Measurements from ENCODE around the gene OAF. TPM values are rescaled to one million over a fixed set of nuclear protein-coding genes. Genes with fewer than 3 reads are reported as not detected.

The OAF gene
- polyA plus RNA-seq, 2 of the 4 experiments (the other 2 are of a cell fraction): 3.0 to 3.8 TPM

- CTCF ChIA-PET: interaction anchor here (0.9 to 1.9 kb wide), 5 partner anchors 19 to 46 kb away, joined by 4 to 6 read pairs (median 5); no protein-coding TSS in a partner anchor
- FAIRE-seq (no peak), DNase-seq (ENCODE audit: low read depth in 1 of 2, low spot score in 1 of 2) (no peak), ATAC-seq (no peak)
- Histone ChIP-seq H3K4me2 (no peak overlapping the region), H3K4me3 (no peak overlapping the region), H3K4me1 (no peaks in the 10 kb centered on the region), H3K9me3 (no peaks in the 10 kb centered on the region), H3K27ac (no peak overlapping the region)
- POLR2A ChIA-PET: no interaction called here
- WGBS (ENCODE audit: missing lambda C conversion rate): 20% methylated on average over 8 of the region's 9 CpGs
- TF ChIP-seq RFX5 (IDR thresholded peaks at IDR 0.05) (no peak), SREBF2 (IDR thresholded peaks at IDR 0.05) (no peak), EP300 (IDR thresholded peaks at IDR 0.05) (no peak), SMC3 (IDR thresholded peaks at IDR 0.05) (no peak), BCL3 (IDR thresholded peaks at IDR 0.05) (no peak), HEYL (CRISPR knock-in tag; IDR thresholded peaks at IDR 0.05) (no peak), FOXS1 (CRISPR knock-in tag; IDR thresholded peaks at IDR 0.05) (no peak), HDAC2 (IDR thresholded peaks at IDR 0.05) (no peak), MAZ (IDR thresholded peaks at IDR 0.05; ENCODE audit: borderline replicate concordance, low read depth, low read length) (no peak), NPAS2 (CRISPR knock-in tag; IDR thresholded peaks at IDR 0.05; ENCODE audit: borderline replicate concordance) (no peak), KDM5A (IDR thresholded peaks at IDR 0.05) (no peak), HMGXB4 (CRISPR knock-in tag; IDR thresholded peaks at IDR 0.05; ENCODE audit: borderline replicate concordance) (no peak), CBX2 (IDR thresholded peaks at IDR 0.05; ENCODE audit: borderline replicate concordance, low read depth) (no peak), REST (IDR thresholded peaks at IDR 0.05) (no peak), JUN (IDR thresholded peaks at IDR 0.05) (no peak), CHD4 (IDR thresholded peaks at IDR 0.05; ENCODE audit: borderline replicate concordance) (no peak), MAX (IDR thresholded peaks at IDR 0.05) (no peak), ATOH8 (CRISPR knock-in tag; IDR thresholded peaks at IDR 0.05; ENCODE audit: low read depth) (no peak), TFCP2L1 (CRISPR knock-in tag; IDR thresholded peaks at IDR 0.05) (no peak)
Observed at GRCh38 chr11:120257346-120257745, 46.5 kb downstream of the OAF start.

GRCh38 chr11:120258661-120259060, 47.8 kb downstream of the OAF start:
- no peak for FAIRE-seq
- TF ChIP-seq RNF2 (IDR thresholded peaks at IDR 0.05; ENCODE audit: borderline replicate concordance, low read depth): no peak
- no peak for TF ChIP-seq CTCF (IDR thresholded peaks at IDR 0.05)
- TF ChIP-seq SREBF2 (IDR thresholded peaks at IDR 0.05): no peak
- no peak for TF ChIP-seq RFX5 (IDR thresholded peaks at IDR 0.05)
- TF ChIP-seq GATA3 (IDR thresholded peaks at IDR 0.05; ENCODE audit: borderline replicate concordance): no peak
- TF ChIP-seq KDM1A (IDR thresholded peaks at IDR 0.05; ENCODE audit: low read depth): no peak
- no peak for TF ChIP-seq HMGXB4 (CRISPR knock-in tag; IDR thresholded peaks at IDR 0.05; ENCODE audit: borderline replicate concordance)
- no peak for TF ChIP-seq POLR2AphosphoS2 (conservative IDR thresholded peaks at IDR 0.05; ENCODE audit: low read length)
- no peak for TF ChIP-seq E2F6 (IDR thresholded peaks at IDR 0.05; ENCODE audit: borderline replicate concordance, low read depth)
- TF ChIP-seq MAFK (IDR thresholded peaks at IDR 0.05; ENCODE audit: partially characterized antibody): no peak

More at GRCh38 chr11:120258661-120259060, 47.8 kb downstream of the OAF start:
- DNase-seq (ENCODE audit: low read depth in 1 of 2, low spot score in 1 of 2): no peak
- CTCF ChIA-PET: interaction anchor here (1.5 to 1.9 kb wide), 3 partner anchors 17 to 24 kb away, joined by 3 to 5 read pairs (median 4); no protein-coding TSS in a partner anchor
- no peak overlapping the region for H3K27ac ChIP-seq
- H3K4me2 ChIP-seq: no peak overlapping the region
- WGBS (ENCODE audit: missing lambda C conversion rate): 10% methylated on average over 2 of the region's 3 CpGs
- no peak overlapping the region for H3K4me3 ChIP-seq
- H3K9me3 ChIP-seq: no peaks in the 10 kb centered on the region
- H3K4me1 ChIP-seq: no peaks in the 10 kb centered on the region
- peak in 1 of 2 experiments; percentile 57; a peak in 2 of 6 replicates for ATAC-seq
- POLR2A ChIA-PET: no interaction called here

Measured in A549 (cell line).